Measurements from ENCODE around the gene OSBPL10. TPM values are rescaled to one million over a fixed set of nuclear protein-coding genes. Genes with fewer than 3 reads are reported as not detected.

OSBPL10 gene
- total RNA-seq, 4 donors from 2014 or later = 30.0 to 49.7 (median 43.7) TPM

- no peak for DNase-seq
- no peak overlapping the region for H3K27ac ChIP-seq
- intact Hi-C loops (cut with DNase I; ENCODE audit: low total_unique reads) = no loop called here
- H3K36me3 ChIP-seq = no peaks in the 10 kb centered on the region
- H3K4me1 ChIP-seq = peaks cover 0 to 2% of the 10 kb centered on the region in 2 donors
- TF ChIP-seq POLR2A (IDR thresholded peaks at IDR 0.05) = no peak
- TF ChIP-seq CTCF (IDR thresholded peaks at IDR 0.05) = no peak
- H3K27me3 ChIP-seq = no peaks in the 10 kb centered on the region
- H3K9me3 ChIP-seq = no peaks in the 10 kb centered on the region
- H3K4me3 ChIP-seq = no peak overlapping the region
Measured at GRCh38 chr3:31629054-31629453, 352.0 kb downstream of the OSBPL10 start.

- no peak for DNase-seq
- TF ChIP-seq CTCF (IDR thresholded peaks at IDR 0.05) = no peak
- H3K4me1 ChIP-seq = no peaks in the 10 kb centered on the region
- no peaks in the 10 kb centered on the region for H3K27me3 ChIP-seq
- H3K4me3 ChIP-seq = no peak overlapping the region
- H3K9me3 ChIP-seq = no peaks in the 10 kb centered on the region
- no peaks in the 10 kb centered on the region for H3K36me3 ChIP-seq
- intact Hi-C loops (cut with DNase I; ENCODE audit: low total_unique reads) = no loop called here
- no peak overlapping the region for H3K27ac ChIP-seq
Measured at GRCh38 chr3:31625358-31625757, 355.7 kb downstream of the OSBPL10 start.

GRCh38 chr3:31624083-31624709, 356.9 kb downstream of the OSBPL10 start:
- intact Hi-C loops (cut with DNase I; ENCODE audit: low total_unique reads) = no loop called here
- no peak for DNase-seq
- no peaks in the 10 kb centered on the region for H3K36me3 ChIP-seq
- H3K4me3 ChIP-seq = no peak overlapping the region
- no peaks in the 10 kb centered on the region for H3K9me3 ChIP-seq
- no peaks in the 10 kb centered on the region for H3K27me3 ChIP-seq
- no peak overlapping the region for H3K27ac ChIP-seq
- H3K4me1 ChIP-seq = no peaks in the 10 kb centered on the region
- TF ChIP-seq POLR2A (IDR thresholded peaks at IDR 0.05) (no peak), CTCF (IDR thresholded peaks at IDR 0.05) (no peak)

GRCh38 chr3:31622636-31623288, 358.3 kb downstream of the OSBPL10 start:
- DNase-seq = no peak
- no peak overlapping the region for H3K27ac ChIP-seq
- TF ChIP-seq CTCF (IDR thresholded peaks at IDR 0.05) = no peak
- no peak for TF ChIP-seq POLR2A (IDR thresholded peaks at IDR 0.05)
- no peak overlapping the region for H3K4me3 ChIP-seq
- H3K27me3 ChIP-seq = no peaks in the 10 kb centered on the region
- intact Hi-C loops (cut with DNase I; ENCODE audit: low total_unique reads) = no loop called here
- no peaks in the 10 kb centered on the region for H3K36me3 ChIP-seq
- no peaks in the 10 kb centered on the region for H3K9me3 ChIP-seq
- H3K4me1 ChIP-seq = no peaks in the 10 kb centered on the region

GRCh38 chr3:31621314-31621713, 359.7 kb downstream of the OSBPL10 start:
- H3K9me3 ChIP-seq = no peaks in the 10 kb centered on the region
- DNase-seq = no peak
- no peaks in the 10 kb centered on the region for H3K36me3 ChIP-seq
- no peak overlapping the region for H3K27ac ChIP-seq
- TF ChIP-seq CTCF (IDR thresholded peaks at IDR 0.05) (no peak), POLR2A (IDR thresholded peaks at IDR 0.05) (no peak)
- no peaks in the 10 kb centered on the region for H3K27me3 ChIP-seq
- H3K4me3 ChIP-seq = no peak overlapping the region
- no peaks in the 10 kb centered on the region for H3K4me1 ChIP-seq
- intact Hi-C loops (cut with DNase I; ENCODE audit: low total_unique reads) = no loop called here
